GM12878 (cell line): ENCODE data around the gene ADAM15. TPM values are rescaled to one million over a fixed set of nuclear protein-coding genes. Genes with fewer than 3 reads are reported as not detected.
A peak's percentile ranks its signal among the peaks of the same experiment; 100 is the strongest.

Experiments used
- BHLHE40 ChIP-seq, 2 experiments: fragments of 450-650 bp in 1 of 2; IDR thresholded peaks; 2 replicates each; pipeline ENCODE4 v1.6.1; 2011 to 2017; ENCODE audit warnings: low read depth in 2 of 2, borderline replicate concordance in 1 of 2, improper control_type of control experiment in 1 of 2, low read length in 1 of 2, mild to moderate bottlenecking in 1 of 2
- CBX5 ChIP-seq: sonication (generic); IDR thresholded peaks from 2 replicates; pipeline ENCODE4 v1.6.1; 2016; ENCODE audit warnings: low read depth, moderate library complexity, mild to moderate bottlenecking, inconsistent platforms
- EGR1 ChIP-seq, 2 experiments: IDR thresholded peaks; 1 replicate in 1 of 2; 2 replicates in 1 of 2; pipeline ENCODE4 v1.6.1; 2011 to 2012; ENCODE audit warnings: low read depth in 2 of 2, low read length in 2 of 2, borderline replicate concordance in 1 of 2, mild to moderate bottlenecking in 1 of 2, moderate library complexity in 1 of 2
- ETV6 ChIP-seq, 2 experiments: fragments of 450-650 bp in 1 of 2; IDR thresholded peaks in 1 of 2; conservative IDR thresholded peaks in 1 of 2; 2 replicates each; pipeline ENCODE4 v1.6.1; 2014; ENCODE audit warnings: antibody characterized with exemption in 1 of 2, borderline replicate concordance in 1 of 2, low read depth in 1 of 2, mild to moderate bottlenecking in 1 of 2, moderate library complexity in 1 of 2
- EZH2 ChIP-seq: IDR thresholded peaks from 2 replicates; pipeline ENCODE4 v1.6.1; 2012; ENCODE audit warnings: low read depth, mild to moderate bottlenecking, control low read depth, inconsistent platforms, low read length, borderline replicate concordance; ENCODE audit not compliant: control insufficient read depth
- FOXK2 ChIP-seq: fragments of 450-650 bp; IDR thresholded peaks from 2 replicates; pipeline ENCODE4 v1.6.1; 2017; ENCODE audit warnings: mild to moderate bottlenecking, moderate library complexity
- HCFC1 ChIP-seq: fragments of 150-350 bp; IDR thresholded peaks from 2 replicates; pipeline ENCODE4 v1.6.1; 2014; ENCODE audit warnings: low read length
- IKZF2 ChIP-seq, 2 experiments: fragments of 450-650 bp; IDR thresholded peaks; 2 replicates each; pipeline ENCODE4 v1.6.1; 2017; ENCODE audit warnings: mild to moderate bottlenecking in 2 of 2, moderate library complexity in 2 of 2
- KLF5 ChIP-seq: fragments of 450-650 bp; IDR thresholded peaks from 2 replicates; pipeline ENCODE4 v1.6.1; 2014; ENCODE audit warnings: mild to moderate bottlenecking; ENCODE audit not compliant: partially characterized antibody
- MEF2B ChIP-seq: fragments of 450-650 bp; IDR thresholded peaks from 2 replicates; pipeline ENCODE4 v1.6.1; 2018; ENCODE audit warnings: mild to moderate bottlenecking, moderate library complexity; ENCODE audit not compliant: partially characterized antibody, poor library complexity, severe bottlenecking
- NBN ChIP-seq: fragments of 450-650 bp; IDR thresholded peaks from 2 replicates; pipeline ENCODE4 v1.6.1; 2016
- POLR2A ChIP-seq: IDR thresholded peaks from 2 replicates; pipeline ENCODE4 v1.6.1; 2011; ENCODE audit warnings: low read depth, mild to moderate bottlenecking, low read length
- RB1 ChIP-seq: fragments of 450-650 bp; formaldehyde crosslinking; IDR thresholded peaks from 2 replicates; pipeline ENCODE4 v1.6.1; 2017; ENCODE audit warnings: mild to moderate bottlenecking, borderline replicate concordance
- SUZ12 ChIP-seq: fragments of 200-600 bp; sonication (generic); IDR thresholded peaks from one replicate; pipeline ENCODE4 v1.6.1; 2018; ENCODE audit warnings: antibody characterized with exemption, mild to moderate bottlenecking; ENCODE audit not compliant: unreplicated experiment
- TAF1 ChIP-seq: IDR thresholded peaks from 2 replicates; pipeline ENCODE4 v1.6.1; 2011; ENCODE audit warnings: mild to moderate bottlenecking, low read depth, low read length, borderline replicate concordance
- YY1 ChIP-seq: IDR thresholded peaks from 2 replicates; pipeline ENCODE4 v1.6.1; 2011; ENCODE audit warnings: low read depth, mild to moderate bottlenecking, low read length
- polyA plus RNA-seq, 11 experiments: library from polyadenylated mRNA; depleted of rRNA in 4 of 11; unstranded in 6 of 11; stranded (reverse) in 5 of 11; fragments of >200 nt; fragmentation: Nextera tagmentation in 4 of 11; fragmentation: Illumina TruSeq in 1 of 11; extraction: Ambion mirVana in 4 of 11; extraction: Trizol in 1 of 11; gene quantifications; 1 replicate in 1 of 11; 2 replicates in 10 of 11; pipeline versions ENCODE4 v1.2.1 to v1.2.3, GENCODE V29; 2011 to 2016; ENCODE audit warnings: inconsistent platforms in 2 of 11, missing spikeins in 2 of 11, low read depth in 1 of 11
- total RNA-seq, 4 experiments: library from RNA; depleted of rRNA in 3 of 4; stranded (reverse); fragments of >200 nt in 3 of 4; fragmentation: Illumina TruSeq in 1 of 4; extraction: Trizol in 1 of 4; gene quantifications; 2 replicates each; pipeline versions ENCODE4 v1.2.1 to v1.2.3, GENCODE V29; 2013 to 2021
- TF ChIP-seq, protein P1 (sequence below): fragments of 450-650 bp; IDR thresholded peaks from 2 replicates; pipeline ENCODE4 v1.6.1; 2017; ENCODE audit warnings: mild to moderate bottlenecking, moderate library complexity
- TF ChIP-seq, protein P2 (sequence below): IDR thresholded peaks from 2 replicates; pipeline ENCODE4 v1.6.1; 2011; ENCODE audit warnings: low read depth, mild to moderate bottlenecking, low read length, moderate library complexity, borderline replicate concordance; ENCODE audit errors: extremely low read depth
- TF ChIP-seq, protein P3 (sequence below): fragments of 450-650 bp; IDR thresholded peaks from 2 replicates; pipeline ENCODE4 v1.6.1; 2016; ENCODE audit warnings: mild to moderate bottlenecking

Gene ADAM15
- total and polyA plus RNA-seq, 10 of the 15 experiments (the other 5 are each of a cell fraction or from before 2014, with no cell fraction given), result 0.29 to 38.8 (median 14.7) TPM

GRCh38 chr1:155080312-155081228, 29.5 kb downstream of the ADAM15 start (continued):
- TF ChIP-seq, protein P1, sequence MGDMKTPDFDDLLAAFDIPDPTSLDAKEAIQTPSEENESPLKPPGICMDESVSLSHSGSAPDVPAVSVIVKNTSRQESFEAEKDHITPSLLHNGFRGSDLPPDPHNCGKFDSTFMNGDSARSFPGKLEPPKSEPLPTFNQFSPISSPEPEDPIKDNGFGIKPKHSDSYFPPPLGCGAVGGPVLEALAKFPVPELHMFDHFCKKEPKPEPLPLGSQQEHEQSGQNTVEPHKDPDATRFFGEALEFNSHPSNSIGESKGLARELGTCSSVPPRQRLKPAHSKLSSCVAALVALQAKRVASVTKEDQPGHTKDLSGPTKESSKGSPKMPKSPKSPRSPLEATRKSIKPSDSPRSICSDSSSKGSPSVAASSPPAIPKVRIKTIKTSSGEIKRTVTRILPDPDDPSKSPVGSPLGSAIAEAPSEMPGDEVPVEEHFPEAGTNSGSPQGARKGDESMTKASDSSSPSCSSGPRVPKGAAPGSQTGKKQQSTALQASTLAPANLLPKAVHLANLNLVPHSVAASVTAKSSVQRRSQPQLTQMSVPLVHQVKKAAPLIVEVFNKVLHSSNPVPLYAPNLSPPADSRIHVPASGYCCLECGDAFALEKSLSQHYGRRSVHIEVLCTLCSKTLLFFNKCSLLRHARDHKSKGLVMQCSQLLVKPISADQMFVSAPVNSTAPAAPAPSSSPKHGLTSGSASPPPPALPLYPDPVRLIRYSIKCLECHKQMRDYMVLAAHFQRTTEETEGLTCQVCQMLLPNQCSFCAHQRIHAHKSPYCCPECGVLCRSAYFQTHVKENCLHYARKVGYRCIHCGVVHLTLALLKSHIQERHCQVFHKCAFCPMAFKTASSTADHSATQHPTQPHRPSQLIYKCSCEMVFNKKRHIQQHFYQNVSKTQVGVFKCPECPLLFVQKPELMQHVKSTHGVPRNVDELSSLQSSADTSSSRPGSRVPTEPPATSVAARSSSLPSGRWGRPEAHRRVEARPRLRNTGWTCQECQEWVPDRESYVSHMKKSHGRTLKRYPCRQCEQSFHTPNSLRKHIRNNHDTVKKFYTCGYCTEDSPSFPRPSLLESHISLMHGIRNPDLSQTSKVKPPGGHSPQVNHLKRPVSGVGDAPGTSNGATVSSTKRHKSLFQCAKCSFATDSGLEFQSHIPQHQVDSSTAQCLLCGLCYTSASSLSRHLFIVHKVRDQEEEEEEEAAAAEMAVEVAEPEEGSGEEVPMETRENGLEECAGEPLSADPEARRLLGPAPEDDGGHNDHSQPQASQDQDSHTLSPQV, result no peak
- TF ChIP-seq TAF1 (no peak), ETV6 (conservative IDR thresholded peaks at IDR 0.05 in 1 of 2, IDR thresholded peaks at IDR 0.05 in 1 of 2; ENCODE audit: borderline replicate concordance in 1 of 2, low read depth in 1 of 2) (no peak), POLR2A (no peak), KLF5 (no peak), FOXK2 (no peak), YY1 (no peak), HCFC1 (no peak), SUZ12 (peak; percentile 44), MEF2B (peak; percentile 34), BHLHE40 (IDR thresholded peaks at IDR 0.05; ENCODE audit: borderline replicate concordance in 1 of 2, low read depth in 2 of 2, low read length in 1 of 2) (peak; percentile 94 to 99), RB1 (no peak), EZH2 (0 out of 2 replicates have a peak, but pooled peaks have one; percentile 18), EGR1 (IDR thresholded peaks at IDR 0.05; ENCODE audit: borderline replicate concordance in 1 of 2, low read depth in 2 of 2, low read length in 2 of 2) (peak in 1 of 2 experiments; percentile 26; a peak in 1 of 3 replicates), IKZF2 (IDR thresholded peaks at IDR 0.05) (no peak), CBX5 (no peak), NBN (no peak)
- TF ChIP-seq, protein P2, sequence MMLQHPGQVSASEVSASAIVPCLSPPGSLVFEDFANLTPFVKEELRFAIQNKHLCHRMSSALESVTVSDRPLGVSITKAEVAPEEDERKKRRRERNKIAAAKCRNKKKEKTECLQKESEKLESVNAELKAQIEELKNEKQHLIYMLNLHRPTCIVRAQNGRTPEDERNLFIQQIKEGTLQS, result peak; percentile 75; the same call in 1 of the 2 replicates
- TF ChIP-seq, protein P3, sequence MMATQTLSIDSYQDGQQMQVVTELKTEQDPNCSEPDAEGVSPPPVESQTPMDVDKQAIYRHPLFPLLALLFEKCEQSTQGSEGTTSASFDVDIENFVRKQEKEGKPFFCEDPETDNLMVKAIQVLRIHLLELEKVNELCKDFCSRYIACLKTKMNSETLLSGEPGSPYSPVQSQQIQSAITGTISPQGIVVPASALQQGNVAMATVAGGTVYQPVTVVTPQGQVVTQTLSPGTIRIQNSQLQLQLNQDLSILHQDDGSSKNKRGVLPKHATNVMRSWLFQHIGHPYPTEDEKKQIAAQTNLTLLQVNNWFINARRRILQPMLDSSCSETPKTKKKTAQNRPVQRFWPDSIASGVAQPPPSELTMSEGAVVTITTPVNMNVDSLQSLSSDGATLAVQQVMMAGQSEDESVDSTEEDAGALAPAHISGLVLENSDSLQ, result peak; percentile 22; the same call in 1 of the 2 replicates
